Activated naive CD4-positive, alpha-beta T cell treated with anti-CD3 and anti-CD28 coated beads, Interleukin-2, amount 10 ng/mL, durations not matched to agents 5 hours and 36 hours (primary cell): Measurements from ENCODE around the gene TBCEL. TPM values are rescaled to one million over a fixed set of nuclear protein-coding genes. Genes with fewer than 3 reads are reported as not detected.

Experiments used
- total RNA-seq, 2 experiments: library from RNA; stranded (reverse); gene quantifications; one replicate each; pipeline ENCODE4 v1.2.3, GENCODE V29; 2021

Gene TBCEL
- 10 to 100 TPM; 14.8 to 17.0 TPM for total RNA-seq

DNA sequence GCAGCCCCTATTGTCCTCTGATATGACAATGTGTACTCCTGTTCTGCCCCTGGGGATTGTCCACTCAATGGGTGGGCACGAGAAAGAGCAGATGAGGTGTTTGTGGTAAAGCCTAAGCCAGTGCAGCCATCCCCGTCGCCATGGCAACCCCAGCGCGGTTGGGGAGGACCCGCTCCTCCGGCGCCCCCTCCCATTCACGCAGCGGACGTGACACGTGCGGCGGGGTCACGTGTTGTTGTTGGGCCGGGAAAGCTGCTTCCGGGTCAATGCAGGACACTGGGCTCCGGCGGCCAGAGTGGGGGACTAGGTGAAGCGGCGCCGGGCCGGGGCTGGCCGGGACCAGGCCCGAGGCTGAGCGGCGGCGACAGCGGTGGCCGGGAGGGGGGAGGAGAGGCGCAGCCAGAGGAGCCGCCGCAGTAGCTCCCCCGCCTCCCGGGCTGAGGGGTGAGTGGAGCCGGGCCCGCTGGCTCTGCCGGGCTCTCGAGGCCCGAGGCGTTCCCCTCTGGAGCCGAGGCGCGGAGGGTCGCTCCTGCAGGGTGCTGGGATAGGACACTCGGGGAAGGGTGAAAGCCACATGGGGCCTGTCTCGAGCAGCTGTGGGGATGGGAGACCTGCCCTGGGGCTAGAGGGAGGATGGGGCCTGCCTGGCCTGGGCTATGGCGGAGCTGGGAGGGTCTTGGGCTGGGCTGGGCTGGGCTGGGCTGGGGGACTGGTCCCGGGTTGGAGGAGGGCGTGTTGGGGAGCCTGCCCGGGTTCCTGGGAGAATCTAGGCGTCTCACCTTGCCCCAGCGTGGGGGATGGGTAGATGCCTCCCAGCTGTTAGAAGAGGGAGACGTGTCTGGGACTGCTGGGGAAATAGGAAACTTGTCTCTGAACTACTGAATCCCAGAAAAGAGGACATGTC is at the start of gene TBCEL:
Gene TBCEL (plus strand): TSS at position 255 of the 904 bp plus-strand sequence. CDS start 21,589 bp downstream, outside the sequence.

GRCh38 chr11:121100943-121101342 is 77.0 kb downstream of the TBCEL start, which contains the start of gene TECTA:
TSS of gene TECTA (plus strand) at chr11:121101243. CDS start at chr11:121102666, 1,423 bp downstream.

Other genes starting within 250 kb of the TBCEL start
- gene TECTA, start 77.1 kb downstream of the TBCEL start, total RNA-seq: under 1 TPM; 0.20 to 0.31 TPM